ENCODE data around the gene ARAP2.

Gene ARAP2, protein sequence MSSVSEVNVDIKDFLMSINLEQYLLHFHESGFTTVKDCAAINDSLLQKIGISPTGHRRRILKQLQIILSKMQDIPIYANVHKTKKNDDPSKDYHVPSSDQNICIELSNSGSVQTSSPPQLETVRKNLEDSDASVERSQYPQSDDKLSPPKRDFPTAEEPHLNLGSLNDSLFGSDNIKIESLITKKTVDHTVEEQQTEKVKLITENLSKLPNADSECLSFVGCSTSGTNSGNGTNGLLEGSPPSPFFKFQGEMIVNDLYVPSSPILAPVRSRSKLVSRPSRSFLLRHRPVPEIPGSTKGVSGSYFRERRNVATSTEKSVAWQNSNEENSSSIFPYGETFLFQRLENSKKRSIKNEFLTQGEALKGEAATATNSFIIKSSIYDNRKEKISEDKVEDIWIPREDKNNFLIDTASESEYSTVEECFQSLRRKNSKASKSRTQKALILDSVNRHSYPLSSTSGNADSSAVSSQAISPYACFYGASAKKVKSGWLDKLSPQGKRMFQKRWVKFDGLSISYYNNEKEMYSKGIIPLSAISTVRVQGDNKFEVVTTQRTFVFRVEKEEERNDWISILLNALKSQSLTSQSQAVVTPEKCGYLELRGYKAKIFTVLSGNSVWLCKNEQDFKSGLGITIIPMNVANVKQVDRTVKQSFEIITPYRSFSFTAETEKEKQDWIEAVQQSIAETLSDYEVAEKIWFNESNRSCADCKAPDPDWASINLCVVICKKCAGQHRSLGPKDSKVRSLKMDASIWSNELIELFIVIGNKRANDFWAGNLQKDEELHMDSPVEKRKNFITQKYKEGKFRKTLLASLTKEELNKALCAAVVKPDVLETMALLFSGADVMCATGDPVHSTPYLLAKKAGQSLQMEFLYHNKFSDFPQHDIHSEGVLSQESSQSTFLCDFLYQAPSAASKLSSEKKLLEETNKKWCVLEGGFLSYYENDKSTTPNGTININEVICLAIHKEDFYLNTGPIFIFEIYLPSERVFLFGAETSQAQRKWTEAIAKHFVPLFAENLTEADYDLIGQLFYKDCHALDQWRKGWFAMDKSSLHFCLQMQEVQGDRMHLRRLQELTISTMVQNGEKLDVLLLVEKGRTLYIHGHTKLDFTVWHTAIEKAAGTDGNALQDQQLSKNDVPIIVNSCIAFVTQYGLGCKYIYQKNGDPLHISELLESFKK (N-terminal part only)

DNA sequence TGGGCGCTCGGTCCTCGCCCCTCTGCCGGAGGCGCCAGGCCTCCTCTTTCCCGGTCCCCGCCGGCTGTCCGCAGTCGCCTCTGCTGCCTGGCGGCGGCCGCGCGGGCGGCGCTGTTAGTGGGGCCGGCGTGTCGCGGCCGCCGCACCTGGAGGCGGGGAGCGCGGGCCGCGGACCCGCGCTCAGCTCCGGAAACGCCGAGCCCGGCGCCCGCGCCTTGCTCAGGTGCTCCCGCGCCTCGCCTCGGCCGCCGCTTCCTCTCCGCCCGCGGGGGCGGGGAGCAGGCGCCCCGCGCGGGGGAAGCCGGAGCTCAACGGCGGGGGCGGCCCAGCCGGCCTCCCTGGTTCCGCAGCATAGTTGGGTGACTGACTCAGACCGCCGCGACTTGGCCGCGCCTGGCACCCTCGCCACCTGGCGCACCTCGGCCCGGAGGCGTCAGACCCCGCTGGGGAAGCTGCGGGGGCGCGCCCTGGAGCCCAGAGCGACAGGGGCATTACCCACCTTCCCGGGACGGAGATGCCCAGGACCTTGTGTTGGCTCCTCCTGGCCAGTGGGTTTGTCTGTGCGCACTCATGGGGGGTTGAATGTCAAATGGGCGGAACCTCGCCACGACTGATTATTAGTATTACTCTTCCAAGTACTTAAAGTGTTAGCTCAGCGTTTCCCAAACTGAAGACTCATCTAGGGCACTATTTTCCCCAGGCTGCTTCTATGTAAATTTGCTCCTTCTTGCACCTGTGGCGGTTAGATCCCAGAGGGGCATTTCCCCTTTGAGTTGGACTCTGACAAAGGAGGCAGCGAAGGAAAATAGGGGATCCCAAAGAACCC lies at the start of gene ARAP2:
Gene ARAP2, minus strand, starts transcription at position 258 of the 826 bp plus-strand sequence. CDS start 15,028 bp downstream, outside the sequence.
- H3K9me3 ChIP-seq (ENCODE audit: control insufficient read depth, insufficient read depth, low read length): no peaks in the 10 kb centered on the region
- H3K4me1 ChIP-seq (ENCODE audit: control insufficient read depth, insufficient read depth, low read length): no peaks in the 10 kb centered on the region; the same call in 1 of the 2 replicates
- peak within 1 kb of the TSS; percentile 58 for H3K4me3 ChIP-seq (ENCODE audit: low read length)
- H3K27ac ChIP-seq (ENCODE audit: low read length): no peak within 1 kb of the TSS
- H3K27me3 ChIP-seq (ENCODE audit: control insufficient read depth, insufficient read depth, low read length): peaks cover 2% of the 10 kb centered on the region; the same call in 1 of the 2 replicates
- DNase-seq (ENCODE audit: low read depth, low spot score): no peak
- no CpG with 5 or more reads among the region's 81 CpGs for WGBS (ENCODE audit: insufficient coverage, insufficient read length)
- H3K36me3 ChIP-seq (ENCODE audit: control insufficient read depth, insufficient read depth, low read length): no peaks in the 10 kb centered on the region

DNA sequence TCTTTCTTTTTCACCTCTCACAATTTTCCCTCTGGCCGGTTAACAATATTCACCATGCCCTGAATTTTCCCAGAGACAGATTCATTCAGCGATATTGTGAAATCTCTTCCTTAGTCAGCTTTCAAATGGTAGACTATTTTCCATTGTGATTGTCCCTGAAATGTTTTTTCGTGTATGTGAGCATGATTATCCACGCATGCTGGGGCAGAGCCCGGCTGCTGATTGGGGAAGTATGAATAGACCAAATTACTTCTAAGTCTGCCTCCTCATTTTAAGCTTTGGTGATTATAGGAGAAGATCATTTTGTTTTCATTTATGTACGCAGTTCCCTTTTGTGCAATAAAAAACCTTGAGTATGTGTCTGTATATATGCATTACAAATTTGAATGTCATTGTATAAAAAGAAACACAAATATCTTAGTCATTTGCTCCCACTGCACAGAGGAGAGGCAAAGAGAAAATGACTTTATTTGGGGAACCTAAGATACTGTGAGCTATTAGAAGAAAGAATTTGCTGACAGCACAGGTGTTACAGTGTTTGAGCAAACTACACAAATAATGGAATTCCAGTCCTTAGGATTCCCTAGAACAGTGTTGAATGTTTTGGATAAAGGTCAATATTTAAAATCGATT lies 48.4 kb upstream of the ARAP2 start:
- no peak for DNase-seq (ENCODE audit: low read depth, low spot score)
- H3K4me3 ChIP-seq (ENCODE audit: low read length): no peak overlapping the region
- no peaks in the 10 kb centered on the region for H3K9me3 ChIP-seq (ENCODE audit: control insufficient read depth, insufficient read depth, low read length)
- no peaks in the 10 kb centered on the region for H3K27me3 ChIP-seq (ENCODE audit: control insufficient read depth, insufficient read depth, low read length)
- H3K27ac ChIP-seq (ENCODE audit: low read length): no peak overlapping the region
- WGBS (ENCODE audit: insufficient coverage, insufficient read length): no CpG with 5 or more reads among the region's 7 CpGs
- no peaks in the 10 kb centered on the region for H3K4me1 ChIP-seq (ENCODE audit: control insufficient read depth, insufficient read depth, low read length)
- H3K36me3 ChIP-seq (ENCODE audit: control insufficient read depth, insufficient read depth, low read length): no peaks in the 10 kb centered on the region

DNA sequence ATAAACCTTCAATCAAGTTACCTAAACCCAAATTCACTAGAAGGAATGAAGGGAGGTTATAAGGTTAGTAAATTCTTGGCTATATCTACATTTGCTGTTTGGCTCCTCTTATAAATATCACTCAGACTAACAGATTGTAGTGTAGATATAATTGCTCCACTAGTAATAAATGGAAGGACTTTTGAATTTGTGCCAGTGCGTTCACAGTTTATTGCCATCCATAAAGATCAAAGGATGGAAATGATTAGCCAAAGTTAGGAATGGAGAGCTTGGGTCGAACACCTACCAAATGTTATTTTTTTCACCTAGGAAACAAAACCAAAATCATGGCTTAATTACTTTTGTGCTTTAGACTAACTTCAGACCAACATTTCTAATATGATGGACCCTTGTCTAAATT lies 46.3 kb upstream of the ARAP2 start:
- no peak for DNase-seq (ENCODE audit: low read depth, low spot score)
- WGBS (ENCODE audit: insufficient coverage, insufficient read length): no CpG with 5 or more reads among the region's 2 CpGs
- no peaks in the 10 kb centered on the region for H3K4me1 ChIP-seq (ENCODE audit: control insufficient read depth, insufficient read depth, low read length)

DNA sequence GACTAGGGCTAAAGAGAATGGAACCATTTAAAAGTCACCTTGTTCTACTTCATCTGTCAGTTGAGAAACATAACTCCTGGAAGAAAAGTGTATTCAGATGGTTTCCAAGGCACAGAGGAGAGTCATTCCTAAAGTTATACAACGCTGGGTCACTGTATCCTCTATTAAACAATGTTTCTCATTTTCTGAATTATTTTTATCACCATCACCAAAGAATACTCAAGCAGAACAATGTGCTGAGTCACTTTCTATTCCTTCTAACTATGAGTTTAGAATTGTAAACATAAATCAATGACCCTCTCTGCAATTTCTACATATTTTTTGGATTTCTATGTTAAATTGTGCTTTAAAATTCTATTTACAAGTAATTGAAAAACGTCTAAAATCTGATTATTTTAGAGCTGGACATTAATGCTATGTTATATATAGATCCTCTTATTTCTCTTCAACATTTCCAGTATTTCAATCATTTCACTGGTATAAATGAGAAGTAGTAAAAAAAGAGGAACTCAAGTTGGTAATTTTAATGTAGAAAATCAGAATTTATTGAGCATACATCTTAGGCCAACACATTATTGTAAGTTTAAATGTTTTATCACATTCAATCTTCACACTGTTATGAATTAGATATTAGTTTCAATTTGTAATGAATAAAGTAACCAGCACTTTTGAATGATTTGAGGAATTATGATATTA lies 44.6 kb upstream of the ARAP2 start:
- no peak for DNase-seq (ENCODE audit: low read depth, low spot score)
- Histone ChIP-seq H3K4me1 (ENCODE audit: control insufficient read depth, insufficient read depth, low read length) (no peaks in the 10 kb centered on the region), H3K36me3 (ENCODE audit: control insufficient read depth, insufficient read depth, low read length) (no peaks in the 10 kb centered on the region), H3K27ac (ENCODE audit: low read length) (no peak overlapping the region), H3K4me3 (ENCODE audit: low read length) (no peak overlapping the region), H3K27me3 (ENCODE audit: control insufficient read depth, insufficient read depth, low read length) (no peaks in the 10 kb centered on the region), H3K9me3 (ENCODE audit: control insufficient read depth, insufficient read depth, low read length) (no peaks in the 10 kb centered on the region)
- no CpG with 5 or more reads among the region's 2 CpGs for WGBS (ENCODE audit: insufficient coverage, insufficient read length)

More for the DNA sequence above, 46.3 kb upstream of the ARAP2 start:
- no peak overlapping the region for H3K4me3 ChIP-seq (ENCODE audit: low read length)
- H3K9me3 ChIP-seq (ENCODE audit: control insufficient read depth, insufficient read depth, low read length): no peaks in the 10 kb centered on the region
- no peaks in the 10 kb centered on the region for H3K27me3 ChIP-seq (ENCODE audit: control insufficient read depth, insufficient read depth, low read length)
- no peaks in the 10 kb centered on the region for H3K36me3 ChIP-seq (ENCODE audit: control insufficient read depth, insufficient read depth, low read length)
- H3K27ac ChIP-seq (ENCODE audit: low read length): no peak overlapping the region

DNA sequence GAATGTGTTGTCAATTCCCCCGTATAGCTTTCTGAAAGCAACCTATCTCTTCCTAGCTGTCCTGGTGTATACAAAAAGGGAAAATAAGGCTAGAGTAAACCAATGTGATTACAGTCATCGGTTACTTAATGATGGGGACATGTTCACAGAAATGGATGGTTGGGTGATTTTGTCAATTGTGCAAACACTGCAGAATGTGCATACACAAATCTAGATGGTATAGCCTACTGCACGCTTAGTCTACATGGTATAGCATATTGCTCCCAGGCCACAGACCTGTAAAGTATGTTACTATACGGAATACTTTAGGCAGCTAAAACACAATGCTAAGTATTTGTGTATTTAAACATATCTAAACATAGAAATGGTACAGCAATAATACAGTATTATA lies 42.2 kb upstream of the ARAP2 start:
- WGBS (ENCODE audit: insufficient coverage, insufficient read length): no CpG with 5 or more reads among the region's 4 CpGs
- H3K4me3 ChIP-seq (ENCODE audit: low read length): no peak overlapping the region
- DNase-seq (ENCODE audit: low read depth, low spot score): no peak
- H3K27ac ChIP-seq (ENCODE audit: low read length): no peak overlapping the region
- H3K4me1 ChIP-seq (ENCODE audit: control insufficient read depth, insufficient read depth, low read length): no peaks in the 10 kb centered on the region
- H3K27me3 ChIP-seq (ENCODE audit: control insufficient read depth, insufficient read depth, low read length): no peaks in the 10 kb centered on the region
- no peaks in the 10 kb centered on the region for H3K36me3 ChIP-seq (ENCODE audit: control insufficient read depth, insufficient read depth, low read length)
- H3K9me3 ChIP-seq (ENCODE audit: control insufficient read depth, insufficient read depth, low read length): no peaks in the 10 kb centered on the region

DNA sequence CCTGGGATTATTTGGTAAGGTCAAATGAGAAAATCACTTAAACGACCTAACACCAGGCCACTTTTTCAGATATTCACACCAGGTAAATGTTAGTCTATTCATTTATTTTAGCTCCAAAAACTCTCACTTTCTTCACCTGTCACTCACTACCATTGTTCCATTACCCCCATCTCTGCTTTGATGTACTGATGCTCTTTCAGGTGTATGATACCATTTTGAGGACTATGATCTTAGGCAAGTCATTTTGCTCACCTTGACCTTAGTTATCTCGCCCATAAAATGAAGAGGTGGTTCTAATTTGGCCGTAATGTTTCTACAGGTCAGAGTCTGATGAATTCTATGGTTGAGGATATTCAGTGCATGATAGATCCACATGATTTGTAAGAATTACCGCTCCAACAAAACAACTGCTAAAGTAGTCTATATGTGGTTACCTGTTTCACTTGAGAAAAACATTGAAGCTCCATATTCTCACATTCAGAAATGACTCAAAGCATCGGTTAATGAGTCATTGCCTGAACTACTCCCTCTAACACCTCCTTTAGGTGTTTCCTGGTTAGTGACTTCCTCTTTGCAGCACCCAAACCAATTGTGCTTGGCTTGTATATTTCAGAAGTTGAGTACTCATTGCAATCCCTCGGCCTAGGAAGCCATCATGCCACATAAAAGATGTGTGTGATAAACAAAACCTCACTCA lies 41.6 kb upstream of the ARAP2 start:
- Histone ChIP-seq H3K4me3 (ENCODE audit: low read length) (no peak overlapping the region), H3K27ac (ENCODE audit: low read length) (no peak overlapping the region), H3K9me3 (ENCODE audit: control insufficient read depth, insufficient read depth, low read length) (no peaks in the 10 kb centered on the region), H3K4me1 (ENCODE audit: control insufficient read depth, insufficient read depth, low read length) (no peaks in the 10 kb centered on the region), H3K27me3 (ENCODE audit: control insufficient read depth, insufficient read depth, low read length) (no peaks in the 10 kb centered on the region), H3K36me3 (ENCODE audit: control insufficient read depth, insufficient read depth, low read length) (no peaks in the 10 kb centered on the region)
- WGBS (ENCODE audit: insufficient coverage, insufficient read length): no CpG with 5 or more reads among the region's 6 CpGs
- no peak for DNase-seq (ENCODE audit: low read depth, low spot score)

DNA sequence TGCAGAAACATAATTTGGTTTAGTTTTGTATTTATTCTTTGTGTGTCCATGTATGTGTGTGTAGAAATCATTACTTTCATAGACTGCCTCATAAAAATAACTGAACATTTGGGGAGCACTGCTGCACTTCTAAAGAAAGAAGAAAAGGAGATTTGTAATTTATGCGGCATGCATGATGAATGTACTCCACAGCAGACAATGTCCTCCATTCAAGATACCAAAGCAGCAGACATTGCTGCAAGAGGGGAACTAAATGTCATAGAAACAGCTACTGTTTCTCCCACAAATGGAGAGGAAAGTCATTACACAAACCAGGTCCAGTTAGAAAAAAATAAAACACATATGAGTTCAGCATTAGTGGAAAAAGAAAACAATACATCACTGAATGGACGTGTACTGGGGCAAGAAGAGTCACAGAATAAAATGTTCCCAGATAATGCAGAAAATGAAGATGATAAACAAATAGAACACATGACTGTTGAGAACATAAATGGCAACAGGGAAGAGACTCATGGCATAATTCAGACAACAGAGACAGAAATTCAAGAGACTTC lies 39.7 kb upstream of the ARAP2 start:
- H3K27me3 ChIP-seq (ENCODE audit: control insufficient read depth, insufficient read depth, low read length): no peaks in the 10 kb centered on the region
- H3K27ac ChIP-seq (ENCODE audit: low read length): no peak overlapping the region
- no CpG with 5 or more reads among the region's 2 CpGs for whole genome bisulfite sequencing (ENCODE audit: insufficient coverage, insufficient read length)
- H3K4me3 ChIP-seq (ENCODE audit: low read length): no peak overlapping the region
- no peak for DNase-seq (ENCODE audit: low read depth, low spot score)
- no peaks in the 10 kb centered on the region for H3K9me3 ChIP-seq (ENCODE audit: control insufficient read depth, insufficient read depth, low read length)
- H3K36me3 ChIP-seq (ENCODE audit: control insufficient read depth, insufficient read depth, low read length): no peaks in the 10 kb centered on the region
- no peaks in the 10 kb centered on the region for H3K4me1 ChIP-seq (ENCODE audit: control insufficient read depth, insufficient read depth, low read length)

DNA sequence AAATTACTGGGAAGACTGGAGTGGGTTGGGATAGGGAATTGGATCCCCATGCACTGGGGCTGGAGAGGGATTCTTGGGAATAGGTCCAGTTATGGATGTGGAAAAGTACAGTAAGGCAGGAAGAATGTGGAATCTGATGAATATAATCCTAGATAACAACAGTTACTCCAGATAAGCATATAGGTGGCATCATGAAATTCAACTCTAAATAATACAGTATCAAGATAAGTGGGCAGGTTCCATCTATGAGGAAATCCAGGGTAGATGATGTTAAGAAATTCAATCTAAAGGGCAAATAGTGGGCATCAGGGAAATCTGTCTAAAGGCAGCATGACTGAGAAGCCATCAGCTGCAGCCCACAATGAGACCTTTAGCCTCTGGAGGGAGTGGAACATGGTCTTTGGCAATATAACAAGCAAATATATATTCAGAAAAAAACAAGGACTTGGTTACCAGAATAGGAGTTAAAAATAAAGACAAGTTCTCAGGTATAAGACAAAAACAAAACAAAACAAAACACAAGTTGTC lies 38.3 kb upstream of the ARAP2 start:
- no peak for DNase-seq (ENCODE audit: low read depth, low spot score)
- Histone ChIP-seq H3K27me3 (ENCODE audit: control insufficient read depth, insufficient read depth, low read length) (no peaks in the 10 kb centered on the region), H3K4me1 (ENCODE audit: control insufficient read depth, insufficient read depth, low read length) (no peaks in the 10 kb centered on the region), H3K9me3 (ENCODE audit: control insufficient read depth, insufficient read depth, low read length) (no peaks in the 10 kb centered on the region), H3K27ac (ENCODE audit: low read length) (no peak overlapping the region), H3K4me3 (ENCODE audit: low read length) (no peak overlapping the region), H3K36me3 (ENCODE audit: control insufficient read depth, insufficient read depth, low read length) (no peaks in the 10 kb centered on the region)
